Activated CD4-positive, alpha-beta memory T cell treated with anti-CD3 and anti-CD28 coated beads for 36 hours (primary cell): ENCODE measurements around the gene LYST. TPM values are rescaled to one million over a fixed set of nuclear protein-coding genes. Genes with fewer than 3 reads are reported as not detected.
"Not testable (repeated sequence)": the region's sequence is repeated elsewhere in the genome, so short reads cannot be mapped to it uniquely, and the experiment has no call there.

Source experiments
- CTCF ChIA-PET: fragments of 350-600 bp; sonication (Branson Sonifier 250); formaldehyde crosslinking; loops from one replicate; lab custom pipeline; 2021; ENCODE audit warnings: antibody characterized with exemption, inconsistent platforms; lab: Charles Lee
- POLR2A ChIA-PET: fragments of 350-600 bp; sonication (Branson Sonifier 250); formaldehyde crosslinking; loops from one replicate; lab custom pipeline; 2021; ENCODE audit warnings: antibody characterized with exemption; lab: Charles Lee
- DNase-seq: peaks from one replicate; pipeline ENCODE4 v3.0.0-alpha.2; 2020
- H3K27ac Mint-ChIP-seq: one replicate; pipeline ENCODE4 v1.8.0; 2021; ENCODE audit warnings: mixed read lengths
- H3K27me3 Mint-ChIP-seq: one replicate; pipeline ENCODE4 v1.8.0; 2021; ENCODE audit warnings: mixed read lengths
- H3K36me3 Mint-ChIP-seq: one replicate; pipeline ENCODE4 v1.8.0; 2021; ENCODE audit warnings: mixed read lengths
- H3K4me1 Mint-ChIP-seq: one replicate; pipeline ENCODE4 v1.8.0; 2021; ENCODE audit warnings: low read depth, mixed read lengths
- H3K4me3 Mint-ChIP-seq: one replicate; pipeline ENCODE4 v1.8.0; 2021; ENCODE audit warnings: mild to moderate bottlenecking, mixed read lengths
- H3K9me3 Mint-ChIP-seq: one replicate; pipeline ENCODE4 v1.8.0; 2021; ENCODE audit warnings: mixed read lengths
- intact Hi-C: fragments of 100-400 bp; cut with micrococcal nuclease; formaldehyde crosslinking; loops from one replicate; pipeline ENCODE4 v1.15.1; 2023
- total RNA-seq, 2 experiments: library from RNA; stranded (reverse); gene quantifications; one replicate each; pipeline ENCODE4 v1.2.3, GENCODE V29; 2021

LYST gene
- total RNA-seq, 2 experiments from 2014 or later: 26.5 to 28.0 TPM

DNA sequence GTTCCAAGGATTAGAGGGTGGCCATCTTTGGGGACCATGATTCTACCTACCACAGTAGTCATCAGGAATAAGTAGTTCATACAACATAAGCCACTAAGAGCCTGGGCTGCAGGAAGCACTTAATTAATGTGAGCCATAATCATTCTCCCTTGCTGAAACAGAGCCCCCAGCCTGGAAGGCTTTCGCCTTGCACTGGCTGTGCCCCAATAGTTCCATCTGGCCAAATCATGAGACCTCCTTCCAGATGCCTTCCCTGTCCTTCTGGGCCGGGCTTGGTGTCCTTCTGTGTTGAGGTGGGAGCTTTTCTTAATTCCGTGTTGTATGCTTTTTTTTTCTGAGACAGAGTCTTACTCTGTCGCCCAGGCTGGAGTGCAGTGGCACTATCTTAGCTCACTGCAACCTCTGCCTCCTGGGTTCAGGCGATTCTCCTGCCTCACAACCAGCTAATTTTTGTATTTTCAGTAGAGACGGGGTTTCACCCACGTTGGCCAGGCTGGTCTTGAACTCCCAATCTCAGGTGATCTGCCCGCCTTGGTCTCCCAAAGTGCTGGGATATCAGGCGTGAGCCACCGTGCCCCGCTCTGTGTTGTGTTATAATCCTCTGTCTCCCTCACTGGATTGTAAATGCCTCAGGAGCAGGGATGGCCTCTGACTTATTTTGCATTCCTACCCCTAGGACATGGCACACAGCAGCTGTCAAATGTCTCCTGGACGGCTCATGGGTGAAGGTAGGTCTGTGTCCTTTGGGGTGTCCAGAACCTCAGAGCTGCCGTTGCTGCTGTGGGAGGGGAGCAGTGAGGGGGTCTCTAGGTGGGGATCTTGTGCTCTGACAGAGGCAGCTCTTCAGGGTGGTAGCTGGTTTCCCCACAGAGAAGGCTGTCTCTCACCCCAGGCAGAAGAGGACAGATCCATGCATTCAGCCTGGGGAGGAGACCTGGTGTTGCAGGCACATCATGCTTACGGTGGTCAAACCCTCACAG, 227.2 kb downstream of the LYST start:
- H3K4me1 Mint-ChIP-seq: peaks cover 32% of the 10 kb centered on the region
- ChIA-PET CTCF (interaction anchor here (1.4 kb wide), 1 partner anchor 38 kb away, joined by 4 read pairs; no protein-coding TSS in a partner anchor), POLR2A (interaction anchor here (0.5 kb wide), 2 partner anchors 64 to 153 kb away, joined by 3 read pairs; no protein-coding TSS in a partner anchor)
- peaks cover 5% of the 10 kb centered on the region for H3K27me3 Mint-ChIP-seq
- no peaks in the 10 kb centered on the region for H3K9me3 Mint-ChIP-seq
- no peak overlapping the region for H3K27ac Mint-ChIP-seq
- H3K4me3 Mint-ChIP-seq: no peak overlapping the region
- no peaks in the 10 kb centered on the region for H3K36me3 Mint-ChIP-seq
- no peak for DNase-seq
- intact Hi-C loops: loop anchor here (10.0 kb wide), 1 partner anchor 355 kb away; no protein-coding TSS in a partner anchor

DNA sequence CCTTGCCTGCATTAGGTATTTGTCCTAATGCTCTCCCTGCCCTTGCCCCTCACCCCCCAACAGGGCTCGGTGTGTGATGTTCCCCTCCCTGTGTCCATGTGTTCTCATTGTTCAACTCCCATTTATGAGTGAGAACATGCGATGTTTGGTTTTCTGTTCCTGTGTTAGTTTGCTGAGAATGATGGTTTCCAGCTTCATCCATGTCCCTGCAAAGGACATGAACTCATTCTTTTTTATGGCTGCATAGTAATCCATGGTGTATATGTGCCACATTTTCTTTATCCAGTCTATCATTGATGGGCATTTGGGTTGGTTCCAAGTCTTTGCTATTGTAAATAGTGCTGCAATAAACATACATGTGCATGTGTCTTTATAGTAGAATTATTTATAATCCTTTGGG, 228.1 kb downstream of the LYST start:
- H3K9me3 Mint-ChIP-seq, DNase-seq, CTCF ChIA-PET, H3K27me3 Mint-ChIP-seq, intact Hi-C loops, H3K36me3 Mint-ChIP-seq, POLR2A ChIA-PET, H3K4me3 Mint-ChIP-seq, H3K27ac Mint-ChIP-seq: not testable (repeated sequence)
- peaks cover 32% of the 10 kb centered on the region for H3K4me1 Mint-ChIP-seq

DNA sequence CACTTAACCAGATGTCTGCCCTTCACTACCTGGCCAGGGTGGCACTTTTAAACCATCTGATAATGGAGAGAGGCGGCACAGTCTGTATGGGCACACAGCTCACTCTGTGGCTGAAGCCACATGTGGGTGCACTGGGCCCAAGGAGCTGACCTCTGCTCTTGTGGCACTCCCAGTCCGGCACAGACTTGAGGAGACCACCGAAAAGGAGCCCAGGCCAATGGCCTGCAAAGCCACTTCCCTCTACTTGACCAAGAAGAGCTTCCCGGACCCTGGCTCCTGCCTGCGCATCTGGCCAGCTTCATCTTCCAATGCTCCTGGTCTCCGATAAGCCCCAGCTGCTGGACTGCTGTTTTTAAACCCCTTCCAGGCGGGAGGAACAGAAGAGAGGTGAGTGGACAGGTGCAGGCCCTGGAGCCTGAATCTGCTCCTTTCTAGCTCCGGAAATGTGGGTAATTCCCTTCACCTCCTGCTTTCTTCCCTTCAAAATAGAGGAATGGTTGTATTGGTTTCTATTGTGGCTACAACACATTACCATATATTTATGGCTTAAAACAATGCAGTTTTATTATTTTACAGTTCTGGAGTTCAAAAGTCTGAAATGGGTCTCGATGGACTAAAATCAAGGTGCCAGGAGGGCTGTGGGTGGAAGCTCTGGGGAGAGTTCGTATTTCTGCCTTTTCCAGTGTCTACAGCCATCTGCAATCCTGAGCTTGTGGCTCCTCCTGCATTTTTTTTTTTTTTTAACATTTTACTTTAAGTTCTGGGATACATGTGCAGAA, 228.8 kb downstream of the LYST start:
- no peak overlapping the region for H3K27ac Mint-ChIP-seq
- DNase-seq: no peak
- H3K4me1 Mint-ChIP-seq: peaks cover 29% of the 10 kb centered on the region
- POLR2A ChIA-PET: no interaction called here
- CTCF ChIA-PET: no interaction called here
- no peaks in the 10 kb centered on the region for H3K27me3 Mint-ChIP-seq
- H3K4me3 Mint-ChIP-seq: no peak overlapping the region
- H3K36me3 Mint-ChIP-seq: no peaks in the 10 kb centered on the region
- intact Hi-C loops: no loop called here
- no peaks in the 10 kb centered on the region for H3K9me3 Mint-ChIP-seq

DNA sequence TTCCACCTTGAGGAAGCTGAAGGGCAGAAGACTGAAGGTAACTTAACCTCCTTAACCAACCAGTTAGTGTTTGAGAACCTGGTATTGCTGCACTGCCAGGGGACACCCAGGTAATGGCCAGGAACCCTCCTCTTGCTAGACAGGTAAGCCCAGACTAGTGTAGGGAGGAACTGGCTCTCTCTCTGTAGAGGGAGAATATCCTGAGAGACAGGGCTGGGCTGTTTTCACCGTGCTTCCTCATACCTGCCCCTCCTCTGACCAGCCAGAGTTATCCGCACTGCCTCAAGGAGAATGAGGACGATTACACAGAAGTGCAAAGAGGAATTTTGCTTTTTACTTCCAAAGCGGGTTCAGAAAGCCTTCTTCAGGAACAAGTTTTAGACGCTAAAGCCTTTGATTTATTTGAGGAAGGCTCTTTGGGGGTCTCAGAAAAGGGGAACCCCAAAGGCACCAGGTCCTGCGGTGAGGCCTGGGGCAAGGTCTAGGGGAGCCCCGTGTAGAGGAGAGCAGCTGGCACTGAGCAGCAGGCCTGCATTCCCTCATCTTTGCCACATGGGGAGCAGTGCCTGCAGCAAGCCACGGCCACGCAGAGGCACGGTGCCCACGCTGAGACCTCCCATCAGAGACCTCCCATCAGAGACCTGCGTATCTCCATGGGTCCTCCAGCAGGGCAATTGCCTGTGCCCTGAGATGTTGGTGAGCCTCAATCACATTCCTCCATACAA, 230.6 kb downstream of the LYST start:
- ChIA-PET CTCF (no interaction called here), POLR2A (no interaction called here)
- H3K36me3 Mint-ChIP-seq: no peaks in the 10 kb centered on the region
- H3K27ac Mint-ChIP-seq: no peak overlapping the region
- intact Hi-C loops: no loop called here
- H3K4me3 Mint-ChIP-seq: no peak overlapping the region
- no peak for DNase-seq
- H3K4me1 Mint-ChIP-seq: peaks cover 22% of the 10 kb centered on the region
- H3K27me3 Mint-ChIP-seq: peaks cover 4% of the 10 kb centered on the region
- no peaks in the 10 kb centered on the region for H3K9me3 Mint-ChIP-seq

- Mint-ChIP-seq H3K36me3 (no peaks in the 10 kb centered on the region), H3K9me3 (no peaks in the 10 kb centered on the region), H3K27ac (no peak overlapping the region), H3K27me3 (peaks cover 5% of the 10 kb centered on the region), H3K4me1 (peaks cover 11% of the 10 kb centered on the region), H3K4me3 (peak overlapping the region; percentile 20)
- intact Hi-C loops: no loop called here
- no peak for DNase-seq
- POLR2A ChIA-PET: interaction anchor here (1.5 kb wide), 1 partner anchor 8 kb away, joined by 4 read pairs; no protein-coding TSS in a partner anchor
- CTCF ChIA-PET: interaction anchor here (1.2 kb wide), 2 partner anchors 32 to 339 kb away, joined by 3 to 4 read pairs; no protein-coding TSS in a partner anchor
Measured at GRCh38 chr1:235632506-235633401, 234.0 kb downstream of the LYST start.

- H3K27me3 Mint-ChIP-seq: peaks cover 5% of the 10 kb centered on the region
- H3K9me3 Mint-ChIP-seq: no peaks in the 10 kb centered on the region
- no peak for DNase-seq
- H3K4me3 Mint-ChIP-seq: no peak overlapping the region
- ChIA-PET POLR2A (interaction anchor here (1.5 kb wide), 1 partner anchor 9 kb away, joined by 4 read pairs; no protein-coding TSS in a partner anchor), CTCF (interaction anchor here (1.2 kb wide), 1 partner anchor 31 kb away, joined by 4 read pairs; no protein-coding TSS in a partner anchor)
- H3K27ac Mint-ChIP-seq: no peak overlapping the region
- peaks cover 11% of the 10 kb centered on the region for H3K4me1 Mint-ChIP-seq
- H3K36me3 Mint-ChIP-seq: no peaks in the 10 kb centered on the region
- intact Hi-C loops: no loop called here
Measured at GRCh38 chr1:235631816-235632215, 234.9 kb downstream of the LYST start.

DNA sequence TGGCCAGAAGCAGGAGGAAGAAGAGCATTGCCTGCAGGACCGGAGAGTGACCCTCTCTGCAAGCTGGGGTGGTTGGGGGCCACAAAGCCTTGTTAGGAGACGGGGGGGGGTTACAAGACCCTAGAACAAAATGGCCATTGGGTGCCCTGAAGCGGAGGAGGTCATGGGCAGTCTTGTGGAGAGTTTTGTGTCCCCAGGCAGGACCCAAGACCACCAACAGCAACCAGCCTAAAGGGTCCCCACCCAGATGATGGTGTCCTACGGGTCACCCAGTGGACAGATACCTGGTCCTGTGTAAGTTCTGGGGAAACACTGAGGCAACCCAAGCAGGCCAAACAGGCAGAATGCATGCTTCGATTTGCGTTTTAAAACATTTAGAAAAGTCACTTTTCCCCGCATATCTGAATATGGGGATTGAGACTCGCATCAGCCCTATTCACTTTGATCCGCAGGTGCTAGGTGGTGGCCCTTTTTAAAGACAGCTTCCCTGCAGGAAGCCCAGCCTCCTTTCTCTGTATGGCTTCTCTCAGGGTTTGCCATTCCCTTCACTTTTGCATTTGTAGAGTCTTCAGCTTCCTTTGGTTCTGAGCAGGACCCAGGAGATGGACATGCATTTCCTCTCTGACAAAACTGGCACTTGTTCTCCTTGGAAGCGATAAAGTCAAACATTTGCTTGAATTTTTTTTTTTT, 238.2 kb downstream of the LYST start:
- Mint-ChIP-seq H3K4me1 (peaks cover 11% of the 10 kb centered on the region), H3K27ac (no peak overlapping the region), H3K27me3 (peaks cover 7% of the 10 kb centered on the region), H3K4me3 (no peak overlapping the region), H3K9me3 (no peaks in the 10 kb centered on the region), H3K36me3 (no peaks in the 10 kb centered on the region)
- intact Hi-C loops: no loop called here
- ChIA-PET CTCF (no interaction called here), POLR2A (no interaction called here)
- no peak for DNase-seq

DNA sequence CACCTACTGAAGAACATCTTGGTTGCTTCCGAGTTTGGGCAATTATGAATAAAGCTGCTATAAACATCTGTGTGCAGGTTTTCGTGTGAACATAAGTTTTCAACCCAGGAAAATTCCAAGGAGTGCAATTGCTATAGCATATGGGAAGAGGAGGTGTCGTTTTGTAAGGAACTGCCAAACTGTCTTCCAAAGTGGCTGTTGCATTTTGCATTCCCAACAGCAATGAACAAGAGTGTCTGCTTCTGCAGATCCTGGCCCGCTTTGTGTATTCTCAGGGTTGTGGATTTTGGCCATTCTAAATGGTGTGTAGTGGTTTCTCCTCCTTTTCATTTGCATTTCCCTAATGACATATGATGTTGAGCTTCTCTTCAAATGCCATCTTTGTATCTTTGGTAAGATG, 240.9 kb downstream of the LYST start:
- no peak overlapping the region for H3K4me3 Mint-ChIP-seq
- ChIA-PET POLR2A (no interaction called here), CTCF (no interaction called here)

GRCh38 chr1:235625340-235625739, 241.4 kb downstream of the LYST start:
- intact Hi-C loops: no loop called here
- no peaks in the 10 kb centered on the region for H3K4me1 Mint-ChIP-seq
- H3K36me3 Mint-ChIP-seq: no peaks in the 10 kb centered on the region
- no peaks in the 10 kb centered on the region for H3K9me3 Mint-ChIP-seq
- DNase-seq: no peak
- H3K27me3 Mint-ChIP-seq: peaks cover 5% of the 10 kb centered on the region
- H3K27ac Mint-ChIP-seq: no peak overlapping the region
- ChIA-PET POLR2A (interaction anchor here (0.6 kb wide), 1 partner anchor 224 kb away, joined by 3 read pairs; no protein-coding TSS in a partner anchor), CTCF (no interaction called here)
- no peak overlapping the region for H3K4me3 Mint-ChIP-seq

More for the DNA sequence above, 240.9 kb downstream of the LYST start:
- H3K27ac Mint-ChIP-seq: no peak overlapping the region
- no peaks in the 10 kb centered on the region for H3K4me1 Mint-ChIP-seq
- DNase-seq: no peak
- intact Hi-C loops: no loop called here
- H3K9me3 Mint-ChIP-seq: no peaks in the 10 kb centered on the region
- H3K27me3 Mint-ChIP-seq: peaks cover 5% of the 10 kb centered on the region
- no peaks in the 10 kb centered on the region for H3K36me3 Mint-ChIP-seq

GRCh38 chr1:235624721-235625333, 241.9 kb downstream of the LYST start:
- intact Hi-C loops: no loop called here
- DNase-seq: no peak
- CTCF ChIA-PET: no interaction called here
- Mint-ChIP-seq H3K9me3 (no peaks in the 10 kb centered on the region), H3K4me3 (no peak overlapping the region), H3K27ac (no peak overlapping the region), H3K27me3 (peaks cover 4% of the 10 kb centered on the region), H3K4me1 (no peaks in the 10 kb centered on the region), H3K36me3 (no peaks in the 10 kb centered on the region)
- POLR2A ChIA-PET: interaction anchor here (0.6 kb wide), 1 partner anchor 225 kb away, joined by 3 read pairs; no protein-coding TSS in a partner anchor
